ENCODE data around the gene GCHFR.

The GCHFR gene

DNA sequence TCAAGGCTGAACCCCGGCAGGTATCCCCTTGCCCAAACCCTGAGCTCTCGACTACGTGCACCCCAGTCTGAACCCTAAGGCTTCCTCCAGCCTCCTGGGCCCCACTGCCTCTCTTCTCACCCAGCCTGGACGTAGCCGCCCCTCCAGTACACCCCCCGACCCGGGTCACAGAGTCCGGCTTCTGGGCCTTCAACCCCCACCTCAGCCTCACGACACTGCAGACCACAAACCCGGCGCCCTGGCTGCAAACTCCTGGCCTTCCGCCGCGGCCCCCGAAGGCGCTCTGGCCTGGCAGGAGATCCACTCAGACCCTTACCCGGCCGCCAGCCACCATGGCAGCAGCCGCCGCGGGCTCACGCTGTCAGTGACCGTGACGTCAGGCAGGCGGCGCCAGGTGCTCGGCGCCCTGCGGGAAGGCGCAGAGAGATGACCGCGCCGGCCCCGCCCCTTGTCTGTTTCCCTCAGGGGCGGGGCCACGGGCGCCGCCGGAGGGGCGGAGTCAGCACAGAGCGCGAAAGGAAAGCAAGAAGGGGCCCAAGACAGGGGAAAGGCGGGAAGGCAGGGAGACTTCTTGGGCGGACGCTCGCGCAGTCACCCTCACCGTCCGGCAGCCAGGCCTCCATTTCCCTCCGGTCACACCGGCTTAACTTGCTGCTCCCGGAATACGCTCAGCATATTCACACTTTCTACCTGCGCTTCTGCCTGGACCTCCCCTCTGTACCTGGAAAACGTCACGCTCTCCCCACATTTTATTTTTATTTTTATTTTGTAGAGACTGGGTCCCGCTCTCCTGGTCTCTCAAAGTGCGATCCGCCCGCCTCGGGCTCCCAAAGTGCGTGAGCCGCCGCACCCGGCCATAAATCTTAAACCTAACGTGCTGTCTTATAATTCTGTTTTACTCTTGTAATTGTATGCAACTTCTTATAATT lies 8.7 kb upstream of the GCHFR start, which contains the start of gene RMDN3:
Gene RMDN3 (minus strand): TSS at position 372 of the 929 bp plus-strand sequence. CDS start 471 bp downstream, outside the sequence.
- DNase-seq (ENCODE audit: low read depth in 2 of 2), result peak; percentile 87 to 90

DNA sequence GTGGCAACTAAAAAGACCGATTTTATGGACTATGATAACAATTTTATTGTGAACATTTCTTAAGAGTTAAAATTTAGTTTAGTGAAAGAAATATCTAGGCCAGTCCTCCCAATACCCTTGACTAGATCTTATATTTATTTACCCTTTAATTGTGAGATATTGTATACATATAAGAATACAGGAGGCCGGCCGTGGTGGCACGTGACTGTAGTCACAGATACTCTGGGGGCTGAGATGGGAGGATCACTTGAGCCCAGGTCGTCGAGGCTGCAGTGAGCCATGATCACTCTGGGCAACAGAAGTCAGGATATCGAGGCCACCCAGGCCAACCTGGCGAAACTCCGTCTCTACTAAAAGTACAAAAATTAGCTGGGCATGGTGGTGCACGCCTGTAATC lies 8.1 kb upstream of the GCHFR start:
- no peak for DNase-seq (ENCODE audit: low read depth in 2 of 2)

GRCh38 chr15:40756938-40757337 lies 6.9 kb upstream of the GCHFR start:
- no peak for DNase-seq (ENCODE audit: low read depth in 2 of 2)

DNA sequence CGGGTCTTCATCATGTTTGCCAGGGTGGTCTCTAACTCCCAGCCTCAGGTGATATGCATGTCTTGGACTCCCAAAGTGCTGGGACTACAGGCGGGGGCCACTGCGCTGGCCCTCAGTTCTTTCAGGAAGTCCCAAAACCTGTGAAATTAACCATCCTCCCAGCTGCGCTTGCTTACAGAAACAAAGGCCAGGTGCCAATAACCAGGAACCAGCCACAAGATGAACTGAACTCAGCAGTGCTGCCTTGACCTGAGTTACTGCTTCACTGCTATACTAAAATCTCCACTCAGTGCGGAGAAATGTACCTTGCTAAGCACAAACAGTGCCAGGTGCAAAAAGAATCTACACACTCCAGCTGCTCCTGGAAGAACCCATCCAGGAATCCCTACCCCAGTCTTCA lies 3.9 kb upstream of the GCHFR start:
- no peak for DNase-seq (ENCODE audit: low read depth in 2 of 2)

GRCh38 chr15:40762919-40763800 lies 708 bp upstream of the GCHFR start:
- peak in 1 of 2 donors; percentile 49 for DNase-seq (ENCODE audit: low read depth in 2 of 2)

GRCh38 chr15:40764629-40765103 lies 798 bp downstream of the GCHFR start:
- DNase-seq (ENCODE audit: low read depth in 2 of 2), result no peak

DNA sequence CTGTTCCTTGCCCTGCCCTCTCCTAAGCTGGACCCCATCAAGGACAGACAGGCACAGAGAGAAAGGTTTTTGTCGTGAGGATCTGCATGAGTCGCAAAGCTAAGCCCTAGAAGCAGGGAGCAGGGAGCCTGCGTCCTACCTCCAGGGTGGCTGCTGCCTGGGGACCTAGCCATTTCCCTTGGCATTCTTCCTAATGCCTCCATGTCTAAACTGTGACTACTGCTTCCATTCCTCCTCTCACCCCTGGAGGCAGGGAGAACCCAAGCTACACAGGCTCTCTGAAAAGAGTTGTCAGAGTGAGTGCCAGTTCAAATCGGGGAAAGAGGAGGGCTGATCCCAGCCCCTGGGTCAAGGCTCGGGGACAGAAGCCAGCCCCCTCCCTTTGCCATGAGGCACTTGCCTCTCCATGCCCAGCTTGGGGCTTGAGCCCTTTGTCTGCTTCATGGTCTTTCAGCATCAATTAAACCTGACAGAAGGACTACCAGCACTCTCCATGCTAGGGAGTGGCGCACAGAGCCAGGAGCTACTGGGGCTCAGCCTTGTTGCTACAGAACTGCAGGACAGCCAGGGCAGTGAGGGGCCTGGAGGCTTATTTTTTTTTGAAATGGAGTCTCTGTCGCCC lies 2.4 kb downstream of the GCHFR start:
- no peak for DNase-seq (ENCODE audit: low read depth in 2 of 2)

DNA sequence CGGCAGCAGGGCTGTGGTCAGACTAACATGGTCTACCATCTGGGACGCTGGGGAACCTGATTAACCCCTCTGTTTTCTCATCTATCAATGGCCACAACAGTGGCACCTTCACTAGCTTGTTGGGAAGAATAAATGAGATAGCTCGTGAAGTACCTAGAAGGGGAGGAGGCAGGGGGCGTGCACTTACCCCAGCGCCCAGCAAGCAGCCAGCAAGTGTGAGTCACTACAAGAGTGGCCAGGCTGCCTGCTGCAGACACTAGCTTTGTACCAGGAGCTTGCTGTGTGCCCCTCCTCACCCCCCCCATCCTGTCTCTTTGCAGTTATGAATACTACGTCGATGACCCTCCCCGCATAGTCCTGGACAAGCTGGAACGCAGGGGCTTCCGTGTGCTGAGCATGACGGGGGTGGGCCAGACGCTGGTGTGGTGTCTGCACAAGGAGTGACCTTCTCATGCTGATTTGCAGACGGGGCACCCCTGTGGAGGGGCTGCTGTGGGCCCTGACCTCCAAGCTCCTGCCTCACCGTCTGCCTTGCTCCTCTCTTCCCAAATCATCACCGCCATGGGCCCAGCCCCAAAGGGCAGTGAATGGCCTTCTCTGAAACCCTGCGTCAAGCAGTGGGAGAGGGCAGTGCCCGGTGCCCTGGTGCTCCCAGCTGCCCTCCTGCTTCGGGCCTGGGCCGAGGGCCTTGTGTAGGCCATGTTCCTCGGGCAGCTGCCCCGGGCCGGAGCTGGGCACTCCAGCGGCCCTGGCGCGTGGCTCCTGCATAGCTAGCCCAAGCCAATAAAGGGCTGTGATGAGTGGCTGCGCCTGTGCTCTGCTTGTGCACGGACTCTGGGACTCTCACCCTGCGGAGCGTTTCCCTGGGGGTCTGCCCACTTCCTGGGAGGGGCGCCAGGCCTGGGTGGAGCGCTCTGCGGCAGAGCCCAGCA lies 3.3 kb downstream of the GCHFR start:
- DNase-seq (ENCODE audit: low read depth in 2 of 2), result no peak

- no peak for DNase-seq (ENCODE audit: low read depth in 2 of 2)
Observed at GRCh38 chr15:40767838-40768500, 4.1 kb downstream of the GCHFR start.

- no peak for DNase-seq (ENCODE audit: low read depth in 2 of 2)
Observed at GRCh38 chr15:40768521-40769273, 4.8 kb downstream of the GCHFR start.

- peak; percentile 41 to 48 for DNase-seq (ENCODE audit: low read depth in 2 of 2)
Observed at GRCh38 chr15:40769274-40770146, 5.6 kb downstream of the GCHFR start, which contains the start of gene C15orf62. C15orf62 (plus strand) TSS chr15:40769980; CDS start chr15:40770496, 516 bp downstream.

GRCh38 chr15:40770147-40770721 lies 6.4 kb downstream of the GCHFR start:
- DNase-seq (ENCODE audit: low read depth in 2 of 2), result no peak

DNA sequence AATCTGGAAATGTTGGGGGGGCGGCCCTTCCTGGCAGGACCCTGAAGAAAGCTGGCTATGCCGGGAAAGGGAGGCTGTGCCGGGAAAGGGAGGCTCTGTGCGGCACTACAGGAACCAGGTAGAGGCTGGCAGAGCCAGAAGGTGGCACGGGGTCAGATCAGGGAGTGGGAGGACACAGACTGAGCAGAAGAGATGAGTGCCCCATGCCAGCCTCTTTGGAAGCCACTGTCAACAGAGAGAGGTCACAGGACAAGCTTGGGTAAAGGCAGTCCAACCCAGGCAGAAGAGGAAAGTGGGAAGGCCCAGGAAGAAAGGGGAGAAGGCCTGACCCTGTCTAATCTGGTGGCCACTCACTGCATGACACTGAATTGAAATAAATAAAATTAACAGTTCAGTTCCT lies 7.4 kb downstream of the GCHFR start:
- DNase-seq (ENCODE audit: low read depth in 2 of 2), result no peak

GRCh38 chr15:40772014-40772413 lies 8.1 kb downstream of the GCHFR start:
- DNase-seq (ENCODE audit: low read depth in 2 of 2), result no peak

DNA sequence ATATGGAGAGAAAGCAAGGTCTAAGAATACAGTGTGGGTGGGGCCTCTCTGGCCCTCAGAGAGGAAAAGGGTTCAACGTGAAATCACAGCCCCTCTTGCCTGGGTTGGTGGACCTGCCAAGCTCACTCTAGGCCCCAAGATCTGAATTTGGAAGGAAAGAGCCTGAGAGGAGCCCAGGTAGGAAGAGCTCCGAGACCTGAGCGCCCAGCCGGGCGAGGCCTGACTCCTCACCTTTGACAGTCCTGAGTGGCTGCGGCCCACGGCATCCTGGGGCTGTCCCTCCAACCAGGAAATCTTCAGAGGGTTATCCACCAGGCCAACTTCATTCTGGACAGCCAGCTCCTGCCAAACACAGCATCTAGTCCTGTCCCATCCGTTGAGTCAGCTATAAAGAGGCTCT lies 9.6 kb downstream of the GCHFR start:
- DNase-seq (ENCODE audit: low read depth in 2 of 2), result no peak

- no peak for DNase-seq (ENCODE audit: low read depth in 2 of 2)
Observed at GRCh38 chr15:40773902-40774301, 10.0 kb downstream of the GCHFR start.

GRCh38 chr15:40775007-40775406 lies 11.1 kb downstream of the GCHFR start:
- DNase-seq (ENCODE audit: low read depth in 2 of 2), result no peak
